Suprapubic skin (tissue), 4 donors: ENCODE results near the gene CXCL14. TPM values are rescaled to one million over a fixed set of nuclear protein-coding genes. Genes with fewer than 3 reads are reported as not detected.

Source experiments
- DNase-seq, 2 donors: peaks; one replicate each; pipeline ENCODE4 v3.0.0-alpha.2; 2019; ENCODE audit warnings: low spot score in 2 of 2
- H3K27ac ChIP-seq: fragments of 200-600 bp; sonication (generic); one replicate; pipeline ENCODE4 v1.5.1; 2019
- H3K27me3 ChIP-seq: fragments of 200-600 bp; sonication (generic); one replicate; pipeline ENCODE4 v1.5.1; 2019
- H3K36me3 ChIP-seq: fragments of 200-600 bp; sonication (generic); one replicate; pipeline ENCODE4 v1.5.1; 2019
- H3K4me1 ChIP-seq: fragments of 200-600 bp; sonication (generic); one replicate; pipeline ENCODE4 v1.5.1; 2019
- H3K4me3 ChIP-seq: fragments of 200-600 bp; sonication (generic); one replicate; pipeline ENCODE4 v1.5.1; 2019; ENCODE audit warnings: mild to moderate bottlenecking
- H3K9me3 ChIP-seq: fragments of 200-600 bp; sonication (generic); one replicate; pipeline ENCODE4 v1.5.1; 2019
- EP300 ChIP-seq: sonication (generic); formaldehyde crosslinking; IDR thresholded peaks from one replicate; pipeline ENCODE4 v1.6.1; 2017; ENCODE audit warnings: antibody characterized with exemption
- POLR2A ChIP-seq, 2 donors: fragments of 450-650 bp; IDR thresholded peaks; one replicate each; pipeline ENCODE4 v1.6.1; 2017; ENCODE audit warnings: antibody characterized with exemption in 2 of 2, mild to moderate bottlenecking in 2 of 2, moderate library complexity in 2 of 2
- POLR2AphosphoS5 ChIP-seq, 3 donors: sonication (generic); formaldehyde crosslinking; IDR thresholded peaks; one replicate each; pipeline ENCODE4 v1.6.1; 2017; ENCODE audit warnings: antibody characterized with exemption in 3 of 3
- WGBS: methylation state at CpG from one replicate; pipeline ENCODE4 v1.1.5; 2018; 5-methylcytosine and 5-hydroxymethylcytosine counted together
- total RNA-seq, 4 donors: library from RNA; depleted of rRNA; stranded (reverse); fragments of >200 nt; gene quantifications; one replicate each; pipeline ENCODE4 v1.1.0, GENCODE V29; 2016
- TF ChIP-seq, protein P1 (sequence below), 2 donors: fragments of 200-600 bp in 1 of 2; fragments of 450-650 bp in 1 of 2; sonication (generic) in 1 of 2; IDR thresholded peaks; one replicate each; pipeline ENCODE4 v1.5.1; 2016 to 2019; ENCODE audit warnings: antibody characterized with exemption in 2 of 2, mild to moderate bottlenecking in 1 of 2, moderate library complexity in 1 of 2

Gene CXCL14
- total RNA-seq, 4 donors from 2014 or later, result 247 to 781 (median 334) TPM

DNA sequence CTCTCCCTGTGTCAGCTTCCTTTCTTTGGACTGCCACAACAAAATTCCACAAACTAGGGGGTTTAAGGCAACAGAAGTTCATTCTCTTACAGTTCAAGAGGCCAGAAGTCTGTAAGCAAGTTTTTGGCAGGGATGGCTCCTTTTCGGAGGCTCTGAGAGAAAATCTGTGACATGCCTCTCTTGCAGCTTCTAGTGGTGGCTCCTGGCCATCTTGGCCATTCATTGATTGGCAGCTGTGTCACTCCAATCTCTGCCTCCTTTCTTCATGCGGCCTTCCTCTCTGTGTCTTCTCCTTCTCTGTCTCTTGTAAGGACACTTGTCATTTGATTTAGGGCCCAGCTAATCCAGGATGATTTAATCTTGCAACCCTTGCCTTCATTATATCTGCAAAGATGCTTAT, 41.0 kb downstream of the CXCL14 start:
- H3K27ac ChIP-seq, result no peak overlapping the region
- no peak overlapping the region for H3K4me3 ChIP-seq
- WGBS, result 95% methylated on average over 2 of the region's 2 CpGs
- H3K4me1 ChIP-seq, result peaks cover 15% of the 10 kb centered on the region
- no peaks in the 10 kb centered on the region for H3K9me3 ChIP-seq
- DNase-seq, result no peak
- TF ChIP-seq EP300 (no peak), POLR2A (IDR thresholded peaks at IDR 0.05) (no peak)
- TF ChIP-seq, protein P1, sequence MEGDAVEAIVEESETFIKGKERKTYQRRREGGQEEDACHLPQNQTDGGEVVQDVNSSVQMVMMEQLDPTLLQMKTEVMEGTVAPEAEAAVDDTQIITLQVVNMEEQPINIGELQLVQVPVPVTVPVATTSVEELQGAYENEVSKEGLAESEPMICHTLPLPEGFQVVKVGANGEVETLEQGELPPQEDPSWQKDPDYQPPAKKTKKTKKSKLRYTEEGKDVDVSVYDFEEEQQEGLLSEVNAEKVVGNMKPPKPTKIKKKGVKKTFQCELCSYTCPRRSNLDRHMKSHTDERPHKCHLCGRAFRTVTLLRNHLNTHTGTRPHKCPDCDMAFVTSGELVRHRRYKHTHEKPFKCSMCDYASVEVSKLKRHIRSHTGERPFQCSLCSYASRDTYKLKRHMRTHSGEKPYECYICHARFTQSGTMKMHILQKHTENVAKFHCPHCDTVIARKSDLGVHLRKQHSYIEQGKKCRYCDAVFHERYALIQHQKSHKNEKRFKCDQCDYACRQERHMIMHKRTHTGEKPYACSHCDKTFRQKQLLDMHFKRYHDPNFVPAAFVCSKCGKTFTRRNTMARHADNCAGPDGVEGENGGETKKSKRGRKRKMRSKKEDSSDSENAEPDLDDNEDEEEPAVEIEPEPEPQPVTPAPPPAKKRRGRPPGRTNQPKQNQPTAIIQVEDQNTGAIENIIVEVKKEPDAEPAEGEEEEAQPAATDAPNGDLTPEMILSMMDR (IDR thresholded peaks at IDR 0.05), result no peak
- no peaks in the 10 kb centered on the region for H3K36me3 ChIP-seq
- peaks cover 87% of the 10 kb centered on the region for H3K27me3 ChIP-seq

- Histone ChIP-seq H3K27me3 (peaks cover 88% of the 10 kb centered on the region), H3K36me3 (no peaks in the 10 kb centered on the region), H3K4me3 (no peak overlapping the region), H3K9me3 (no peaks in the 10 kb centered on the region), H3K4me1 (peaks cover 15% of the 10 kb centered on the region), H3K27ac (no peak overlapping the region)
- DNase-seq, result peak in 1 of 2 donors; percentile 35
- TF ChIP-seq, protein P1 (IDR thresholded peaks at IDR 0.05), result no peak
- TF ChIP-seq POLR2AphosphoS5 (IDR thresholded peaks at IDR 0.05), result no peak
- TF ChIP-seq POLR2A (IDR thresholded peaks at IDR 0.05), result no peak
- no peak for TF ChIP-seq EP300
- WGBS, result 67% methylated on average over 7 of the region's 7 CpGs
Observed at GRCh38 chr5:135537271-135537670, 41.5 kb downstream of the CXCL14 start.

DNA sequence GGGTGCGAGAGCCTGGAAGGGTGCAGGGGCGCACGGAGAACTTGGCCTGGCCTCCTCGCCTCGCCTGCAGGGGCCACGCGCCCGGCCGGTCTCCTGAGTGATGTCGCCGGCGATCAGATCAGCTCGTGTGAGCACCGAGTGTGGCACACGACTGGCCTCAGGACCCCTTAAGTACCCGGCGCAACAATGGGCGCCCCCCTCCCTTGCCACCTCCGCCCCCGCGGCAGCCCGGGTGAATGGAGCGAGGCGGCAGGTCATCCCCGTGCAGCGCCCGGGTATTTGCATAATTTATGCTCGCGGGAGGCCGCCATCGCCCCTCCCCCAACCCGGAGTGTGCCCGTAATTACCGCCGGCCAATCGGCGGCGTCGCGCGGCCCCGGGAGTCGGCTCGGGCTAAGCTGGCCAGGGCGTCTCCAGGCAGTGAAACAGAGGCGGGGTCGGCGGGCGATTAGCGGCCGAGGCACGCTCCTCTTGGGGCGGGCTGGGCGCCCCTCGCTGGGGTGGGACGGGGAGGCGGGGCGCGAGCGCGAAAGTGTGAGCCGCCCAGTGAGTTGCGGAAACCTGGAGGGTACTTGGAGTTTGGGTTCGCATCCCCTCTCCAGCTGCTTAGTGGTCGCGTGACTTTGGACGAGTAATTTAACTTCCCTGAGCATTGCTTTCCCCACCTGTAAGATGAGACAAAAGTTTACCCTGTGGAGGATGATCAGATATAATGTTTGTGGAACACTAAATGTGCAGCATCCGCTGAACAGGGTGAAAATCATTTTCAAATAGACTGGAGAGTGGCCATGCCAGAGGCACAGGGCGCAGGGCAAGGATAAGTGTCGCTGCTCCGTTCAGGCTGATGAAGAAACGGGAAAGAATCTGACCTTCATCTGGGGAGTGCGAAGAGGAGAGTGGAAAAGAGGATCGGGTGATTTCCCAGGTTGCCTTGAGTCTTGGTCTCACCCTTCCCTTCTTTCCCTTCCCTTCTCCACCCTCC, 42.7 kb downstream of the CXCL14 start, which contains the start of gene NEUROG1:
Gene NEUROG1, minus strand, starts transcription at position 145 of the 982 bp plus-strand sequence. CDS start 274 bp downstream, outside the sequence.
- peak in 1 of 2 donors; percentile 73 for DNase-seq
- Histone ChIP-seq H3K27ac (no peak within 1 kb of the TSS), H3K9me3 (no peaks in the 10 kb centered on the region), H3K27me3 (peaks cover 90% of the 10 kb centered on the region), H3K4me1 (peaks cover 15% of the 10 kb centered on the region), H3K36me3 (no peaks in the 10 kb centered on the region), H3K4me3 (peak within 1 kb of the TSS; percentile 32)
- 31% methylated on average over 8 of the region's 74 CpGs for WGBS
- TF ChIP-seq, protein P1 (IDR thresholded peaks at IDR 0.05), result no peak
- TF ChIP-seq EP300 (no peak), POLR2A (IDR thresholded peaks at IDR 0.05) (no peak), POLR2AphosphoS5 (IDR thresholded peaks at IDR 0.05) (no peak)

DNA sequence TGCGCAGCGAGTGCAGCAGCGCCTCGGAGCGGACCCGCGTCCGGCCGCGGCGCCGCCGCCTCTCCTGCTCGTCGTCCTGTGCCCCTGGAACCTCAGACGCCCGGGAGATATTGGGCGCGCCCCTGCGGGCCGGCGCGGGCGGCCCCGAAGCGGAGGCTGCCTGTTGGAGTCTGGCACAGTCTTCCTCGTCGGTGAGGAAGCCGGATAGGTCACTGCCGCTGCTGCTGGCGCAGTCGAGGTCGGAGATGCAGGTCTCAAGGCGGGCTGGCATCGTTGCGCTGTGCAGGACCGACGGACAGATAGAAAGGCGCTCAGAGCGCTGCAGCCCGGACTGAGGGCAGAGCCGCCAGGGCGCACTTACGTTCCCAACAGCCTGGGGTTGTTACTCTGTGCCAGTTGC, 43.4 kb downstream of the CXCL14 start:
- no peak for TF ChIP-seq POLR2A (IDR thresholded peaks at IDR 0.05)
- TF ChIP-seq, protein P1 (IDR thresholded peaks at IDR 0.05), result no peak
- no peak for TF ChIP-seq EP300
- no peak for TF ChIP-seq POLR2AphosphoS5 (IDR thresholded peaks at IDR 0.05)
- H3K36me3 ChIP-seq, result no peaks in the 10 kb centered on the region
- H3K27me3 ChIP-seq, result peaks cover 90% of the 10 kb centered on the region
- H3K27ac ChIP-seq, result no peak overlapping the region
- H3K4me3 ChIP-seq, result peak overlapping the region; percentile 32
- no peaks in the 10 kb centered on the region for H3K9me3 ChIP-seq
- H3K4me1 ChIP-seq, result peaks cover 15% of the 10 kb centered on the region
- no CpG with 5 or more reads among the region's 44 CpGs for whole genome bisulfite sequencing
- no peak for DNase-seq
